Mucosa of descending colon (tissue), 3 donors: Measurements from ENCODE around the gene LAYN. TPM values are rescaled to one million over a fixed set of nuclear protein-coding genes. Genes with fewer than 3 reads are reported as not detected.

Experiments used
- ATAC-seq: fragments of 200-7000 bp; cut with Tn5 transposase; one replicate; pipeline ENCODE4 v1.9.1; 2020; ENCODE audit warnings: mild to moderate bottlenecking, moderate library complexity
- DNase-seq, 3 donors: peaks; one replicate each; pipeline ENCODE4 v3.0.0-alpha.2; 2020
- H3K36me3 ChIP-seq: fragments of 200-600 bp; one replicate; pipeline ENCODE4 v1.8.0; 2021; ENCODE audit warnings: low read depth, mild to moderate bottlenecking
- H3K4me1 ChIP-seq: fragments of 200-600 bp; one replicate; pipeline ENCODE4 v1.8.0; 2021; ENCODE audit warnings: low read depth, mild to moderate bottlenecking
- H3K4me3 ChIP-seq: fragments of 200-600 bp; one replicate; pipeline ENCODE4 v1.8.0; 2021; ENCODE audit warnings: mild to moderate bottlenecking
- H3K9me3 ChIP-seq: fragments of 200-600 bp; one replicate; pipeline ENCODE4 v1.8.0; 2021; ENCODE audit warnings: mild to moderate bottlenecking
- CTCF ChIP-seq: fragments of 200-600 bp; IDR thresholded peaks from one replicate; pipeline ENCODE4 v1.8.0; 2022; ENCODE audit warnings: antibody characterized with exemption, mild to moderate bottlenecking
- intact Hi-C, 2 donors: fragments of 100-400 bp; cut with DNase I in 1 of 2; cut with micrococcal nuclease in 1 of 2; formaldehyde crosslinking; loops; one replicate each; pipeline versions ENCODE4 v1.11.0 to v1.11.1; 2022; cut with DNase I, micrococcal nuclease
- total RNA-seq, 3 donors: library from RNA; stranded (reverse); fragmentation: NEBNext Ultra II Directional in 2 of 3; extraction: Animal tissue kit (Norgen Biotek cat#: 25700) in 2 of 3; gene quantifications; one replicate each; pipeline versions ENCODE4 v1.2.1 to v1.2.4, GENCODE V29; 2021 to 2023
- donor health status: DM: no; HTN: no; CAD: no; lungs with moderate emphysema.
- donor health status: DM: no; HTN: no; CAD: no.
- donor health status: DM: no; HTN: yes; CAD: no.

The LAYN gene
- total RNA-seq, 3 donors from 2014 or later: 0.90 to 22.9 (median 2.7) TPM

- intact Hi-C loops: no loop called here
- Histone ChIP-seq H3K9me3 (no peaks in the 10 kb centered on the region), H3K4me1 (no peaks in the 10 kb centered on the region), H3K4me3 (no peak overlapping the region), H3K36me3 (no peaks in the 10 kb centered on the region)
- no peak for ATAC-seq
- no peak for DNase-seq
- no peak for TF ChIP-seq CTCF
Observed at GRCh38 chr11:111525456-111525855, 15.1 kb upstream of the LAYN start.

- H3K36me3 ChIP-seq: no peaks in the 10 kb centered on the region
- H3K9me3 ChIP-seq: no peaks in the 10 kb centered on the region
- no peak for ATAC-seq
- no peak for TF ChIP-seq CTCF
- DNase-seq: no peak
- H3K4me1 ChIP-seq: no peaks in the 10 kb centered on the region
- no peak overlapping the region for H3K4me3 ChIP-seq
- intact Hi-C loops: no loop called here
Observed at GRCh38 chr11:111526501-111526900, 14.0 kb upstream of the LAYN start.

GRCh38 chr11:111527279-111527678 lies 13.2 kb upstream of the LAYN start:
- TF ChIP-seq CTCF: no peak
- no peak overlapping the region for H3K4me3 ChIP-seq
- intact Hi-C loops: no loop called here
- H3K9me3 ChIP-seq: no peaks in the 10 kb centered on the region
- no peaks in the 10 kb centered on the region for H3K36me3 ChIP-seq
- ATAC-seq (no peak), DNase-seq (no peak)
- H3K4me1 ChIP-seq: no peaks in the 10 kb centered on the region

GRCh38 chr11:111528557-111528956 lies 12.0 kb upstream of the LAYN start:
- no peak for DNase-seq
- Histone ChIP-seq H3K4me3 (no peak overlapping the region), H3K4me1 (no peaks in the 10 kb centered on the region), H3K36me3 (no peaks in the 10 kb centered on the region), H3K9me3 (no peaks in the 10 kb centered on the region)
- ATAC-seq: no peak
- intact Hi-C loops: no loop called here
- TF ChIP-seq CTCF: no peak

- TF ChIP-seq CTCF: no peak
- Histone ChIP-seq H3K4me3 (no peak overlapping the region), H3K36me3 (no peaks in the 10 kb centered on the region), H3K9me3 (no peaks in the 10 kb centered on the region), H3K4me1 (no peaks in the 10 kb centered on the region)
- DNase-seq (no peak), ATAC-seq (no peak)
- intact Hi-C loops: no loop called here
Observed at GRCh38 chr11:111530091-111530490, 10.4 kb upstream of the LAYN start.

- no peaks in the 10 kb centered on the region for H3K36me3 ChIP-seq
- no peak for DNase-seq
- no peak for ATAC-seq
- no peaks in the 10 kb centered on the region for H3K4me1 ChIP-seq
- H3K9me3 ChIP-seq: no peaks in the 10 kb centered on the region
- no peak for TF ChIP-seq CTCF
- no peak overlapping the region for H3K4me3 ChIP-seq
- intact Hi-C loops: no loop called here
Observed at GRCh38 chr11:111531136-111531535, 9.4 kb upstream of the LAYN start.
